K562 (cell line): ENCODE measurements around the gene ADD1. TPM values are rescaled to one million over a fixed set of nuclear protein-coding genes. Genes with fewer than 3 reads are reported as not detected.

Experiments
- ATAC-seq: fragments of 200-7000 bp; cut with Tn5 transposase; 3 replicates; pipeline ENCODE4 v1.9.1; 2020; ENCODE audit warnings: moderate library complexity
- BruUV-seq: library from RNA; stranded (reverse); fragments of 400-500 nt; replicated peaks from 2 replicates; lab custom pipeline; 2021; lab: Mats Ljungman, UMichigan
- CTCF ChIA-PET: fragments of 300-600 bp; formaldehyde crosslinking; extraction: SDS; loops from one replicate; lab custom pipeline; 2021; ENCODE audit warnings: low intra/inter-chr PET ratio; lab: Yijun Ruan, JAX
- POLR2A ChIA-PET: fragments of 300-600, 350-650 bp; sonication (Branson Sonifier 250); formaldehyde crosslinking; extraction: SDS; loops from one replicate; lab custom pipeline; 2021; ENCODE audit warnings: antibody characterized with exemption, inconsistent platforms; lab: Yijun Ruan, JAX
- DNase-seq, 4 experiments: peaks; one replicate each; pipeline versions ENCODE4 v3.0.0 to v3.0.0-alpha.2; 2011 to 2018; ENCODE audit warnings: low spot score in 3 of 4, mixed read lengths in 3 of 4; ENCODE audit errors: extremely low read depth in 1 of 4
- FAIRE-seq: peaks from 2 replicates; lab custom pipeline; 2011; peaks lifted over from hg19 to GRCh38; lab: Jason Lieb, UNC
- H2AFZ ChIP-seq: 2 replicates; pipeline ENCODE4 v1.6.0; 2011; ENCODE audit warnings: low read depth, low read length, control low read depth, inconsistent platforms
- H3K27ac ChIP-seq: fragments of 200-600 bp; 3 replicates; pipeline ENCODE4 v1.8.0; 2011; ENCODE audit warnings: low read depth, mild to moderate bottlenecking, control low read depth, inconsistent platforms, low read length, moderate library complexity, mixed read lengths; ENCODE audit errors: extremely low read depth
- H3K27me3 ChIP-seq, 2 experiments: fragments of 300-600 bp in 1 of 2; 2 replicates in 1 of 2; 3 replicates in 1 of 2; pipeline versions ENCODE4 v1.6.0 to v1.8.0; 2011; ENCODE audit warnings: inconsistent platforms in 2 of 2, low read length in 2 of 2, mild to moderate bottlenecking in 1 of 2, mixed read lengths in 1 of 2, moderate library complexity in 1 of 2; ENCODE audit not compliant: control insufficient read depth in 2 of 2, insufficient read depth in 2 of 2
- H3K36me3 ChIP-seq: fragments of 300-600 bp; 3 replicates; pipeline ENCODE4 v1.8.0; 2011; ENCODE audit warnings: mild to moderate bottlenecking, low read length, inconsistent platforms; ENCODE audit not compliant: control insufficient read depth, insufficient read depth
- H3K4me1 ChIP-seq, 2 experiments: fragments of 200-600 bp in 1 of 2; replicated peaks in 1 of 2; 2 replicates in 1 of 2; 3 replicates in 1 of 2; pipeline versions ENCODE4 v1.5.1 to v1.8.0; 2011; ENCODE audit warnings: inconsistent platforms in 2 of 2, low read length in 2 of 2, mild to moderate bottlenecking in 1 of 2, mixed read lengths in 1 of 2, moderate library complexity in 1 of 2; ENCODE audit not compliant: control insufficient read depth in 2 of 2, insufficient read depth in 2 of 2
- H3K4me2 ChIP-seq: 2 replicates; pipeline ENCODE4 v1.6.1; 2011; ENCODE audit warnings: low read length, control low read depth, inconsistent platforms, mixed read lengths; ENCODE audit not compliant: insufficient read depth
- H3K4me3 ChIP-seq: fragments of 200-600 bp; sonication (generic), shearing (Covaris generic); 2 replicates; pipeline ENCODE4 v1.5.1; 2016; ENCODE audit warnings: control low read depth, inconsistent platforms
- H3K79me2 ChIP-seq: fragments of 200-600 bp; 3 replicates; pipeline ENCODE4 v1.8.0; 2011; ENCODE audit warnings: low read length, inconsistent platforms; ENCODE audit not compliant: control insufficient read depth, insufficient read depth
- H3K9ac ChIP-seq, 2 experiments: 2 replicates each; pipeline versions ENCODE4 v1.6.0 to v1.6.1; 2011; ENCODE audit warnings: low read depth in 2 of 2, low read length in 2 of 2, control low read depth in 1 of 2, inconsistent platforms in 1 of 2, mild to moderate bottlenecking in 1 of 2, mixed read lengths in 1 of 2; ENCODE audit not compliant: insufficient read depth in 1 of 2
- H3K9me1 ChIP-seq: one replicate; pipeline ENCODE4 v1.6.0; 2011; ENCODE audit warnings: inconsistent platforms, mild to moderate bottlenecking, low read length, moderate library complexity; ENCODE audit not compliant: control insufficient read depth, insufficient read depth
- H3K9me3 ChIP-seq: replicated peaks from 2 replicates; pipeline ENCODE4 v1.5.1; 2011; ENCODE audit warnings: low read depth, low read length, inconsistent platforms; ENCODE audit not compliant: control insufficient read depth, insufficient read depth
- H4K20me1 ChIP-seq: replicated peaks from 2 replicates; pipeline ENCODE4 v1.6.1; 2011; ENCODE audit warnings: low read length, inconsistent platforms, mixed read lengths; ENCODE audit not compliant: control insufficient read depth, insufficient read depth
- CHCHD3 ChIP-seq: fragments of 250-450 bp; sonication (Bioruptor Pico); IDR thresholded peaks from 2 replicates; pipeline ENCODE4 v2.1.2; 2022; ENCODE audit warnings: mild to moderate bottlenecking
- DNMT1 ChIP-seq: fragments of 450-650 bp; IDR thresholded peaks from 2 replicates; pipeline ENCODE4 v1.6.1; 2016; ENCODE audit warnings: antibody characterized with exemption, mild to moderate bottlenecking
- HDAC8 ChIP-seq: fragments of 450-650 bp; IDR thresholded peaks from 2 replicates; pipeline ENCODE4 v1.6.1; 2016; ENCODE audit warnings: mild to moderate bottlenecking, missing genetic modification characterization, moderate library complexity, missing compliant biosample characterization
- SP2 ChIP-seq: IDR thresholded peaks from 2 replicates; pipeline ENCODE4 v1.6.1; 2011; ENCODE audit warnings: mild to moderate bottlenecking, low read depth, low read length, moderate library complexity; ENCODE audit not compliant: poor library complexity, severe bottlenecking; ENCODE audit errors: extremely low read depth
- TAF15 ChIP-seq: fragments of 200-400 bp; formaldehyde crosslinking; IDR thresholded peaks from 2 replicates; pipeline ENCODE4 v1.6.1; 2017; ENCODE audit warnings: mild to moderate bottlenecking, low read depth, low read length, moderate library complexity
- ZNF175 ChIP-seq: fragments of 200-800 bp; sonication (Bioruptor generic); IDR thresholded peaks from 2 replicates; pipeline ENCODE4 v1.6.1; 2016; ENCODE audit warnings: low read depth, mild to moderate bottlenecking, missing genetic modification characterization, missing compliant biosample characterization
- ZNF23 ChIP-seq: fragments of 250-450 bp; sonication (Bioruptor Pico); IDR thresholded peaks from 2 replicates; pipeline ENCODE4 v1.4.0; 2020; ENCODE audit warnings: mild to moderate bottlenecking
- ZNF239 ChIP-seq: fragments of 250-450 bp; sonication (Bioruptor Pico); IDR thresholded peaks from 2 replicates; pipeline ENCODE4 v1.4.0; 2020; ENCODE audit warnings: mild to moderate bottlenecking
- WGBS: fragments of 100-300 bp; shearing (Covaris generic); methylation state at CpG from one replicate; pipeline ENCODE4 v1.1.6; 2016; ENCODE audit warnings: low coverage, mixed read lengths; ENCODE audit not compliant: insufficient coverage; ENCODE audit errors: missing lambda C conversion rate; 5-methylcytosine and 5-hydroxymethylcytosine counted together
- in situ Hi-C: fragments of 300-500 bp; cut with MboI; formaldehyde crosslinking; loops from 4 replicates; pipeline ENCODE4 v1.15.0; 2018; ENCODE audit warnings: inconsistent platforms, mixed read lengths
- intact Hi-C: fragments of 100-400 bp; cut with micrococcal nuclease; formaldehyde crosslinking; loops from 2 replicates; pipeline ENCODE4 v1.14.2; 2022
- polyA plus RNA-seq, 8 experiments: library from polyadenylated mRNA; depleted of rRNA in 4 of 8; stranded (reverse) in 5 of 8; unstranded in 3 of 8; fragments of >200 nt; fragmentation: Nextera tagmentation in 2 of 8; fragmentation: Illumina TruSeq in 1 of 8; extraction: Ambion mirVana in 2 of 8; extraction: Trizol in 1 of 8; gene quantifications; 2 replicates each; pipeline versions ENCODE4 v1.2.1 to v1.2.3, GENCODE V29; 2011 to 2014; ENCODE audit warnings: inconsistent platforms in 1 of 8, missing spikeins in 1 of 8
- total RNA-seq, 7 experiments: library from RNA; depleted of rRNA in 6 of 7; stranded (reverse); fragments of >200 nt in 6 of 7; fragmentation: Illumina TruSeq in 2 of 7; extraction: Trizol in 2 of 7; gene quantifications; 2 replicates each; pipeline versions ENCODE4 v1.2.1 to v1.2.3, GENCODE V29; 2011 to 2021; ENCODE audit warnings: low replicate concordance in 1 of 7
- TF ChIP-seq, protein P1 (sequence below): fragments of 450-650 bp; formaldehyde crosslinking; IDR thresholded peaks from 2 replicates; pipeline ENCODE4 v1.4.0; 2022; ENCODE audit warnings: missing genetic modification characterization
- TF ChIP-seq, protein P2 (sequence below), 2 experiments: fragments of 450-650 bp; IDR thresholded peaks; 2 replicates each; pipeline ENCODE4 v1.6.1; 2016
- TF ChIP-seq, protein P3 (sequence below): sonication (generic); formaldehyde crosslinking; IDR thresholded peaks from 2 replicates; pipeline ENCODE4 v1.8.1; 2023; ENCODE audit warnings: missing genetic modification reagents, mild to moderate bottlenecking, borderline replicate concordance
- TF ChIP-seq, protein P4 (sequence below): sonication (generic); formaldehyde crosslinking; IDR thresholded peaks from 2 replicates; pipeline ENCODE4 v1.8.1; 2023; ENCODE audit warnings: mild to moderate bottlenecking, missing genetic modification reagents

Gene ADD1
- total and polyA plus RNA-seq, 9 of the 15 experiments (the other 6 are each of a cell fraction or from before 2014, with no cell fraction given) = 17.5 to 153 (median 74.0) TPM

DNA sequence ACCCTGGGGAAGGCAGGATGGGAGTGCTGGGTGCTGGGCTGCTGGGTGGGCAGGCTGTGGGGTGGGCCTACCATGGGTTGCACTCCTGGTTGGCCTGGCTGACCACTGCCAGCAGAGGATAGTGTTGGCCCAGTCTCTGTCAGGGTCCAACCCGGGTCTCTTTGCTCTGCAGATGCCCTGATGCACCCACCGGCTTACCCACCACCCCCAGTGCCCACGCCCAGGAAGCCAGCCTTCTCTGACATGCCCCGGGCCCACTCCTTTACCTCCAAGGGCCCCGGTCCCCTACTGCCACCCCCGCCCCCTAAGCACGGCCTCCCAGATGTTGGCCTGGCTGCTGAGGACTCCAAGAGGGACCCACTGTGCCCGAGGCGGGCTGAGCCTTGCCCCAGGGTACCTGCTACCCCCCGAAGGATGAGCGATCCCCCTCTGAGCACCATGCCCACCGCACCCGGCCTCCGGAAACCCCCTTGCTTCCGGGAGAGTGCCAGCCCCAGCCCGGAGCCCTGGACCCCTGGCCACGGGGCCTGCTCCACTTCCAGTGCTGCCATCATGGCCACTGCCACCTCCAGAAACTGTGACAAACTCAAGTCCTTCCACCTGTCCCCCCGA lies 14.2 kb upstream of the ADD1 start (continued):
- TF ChIP-seq, protein P1, sequence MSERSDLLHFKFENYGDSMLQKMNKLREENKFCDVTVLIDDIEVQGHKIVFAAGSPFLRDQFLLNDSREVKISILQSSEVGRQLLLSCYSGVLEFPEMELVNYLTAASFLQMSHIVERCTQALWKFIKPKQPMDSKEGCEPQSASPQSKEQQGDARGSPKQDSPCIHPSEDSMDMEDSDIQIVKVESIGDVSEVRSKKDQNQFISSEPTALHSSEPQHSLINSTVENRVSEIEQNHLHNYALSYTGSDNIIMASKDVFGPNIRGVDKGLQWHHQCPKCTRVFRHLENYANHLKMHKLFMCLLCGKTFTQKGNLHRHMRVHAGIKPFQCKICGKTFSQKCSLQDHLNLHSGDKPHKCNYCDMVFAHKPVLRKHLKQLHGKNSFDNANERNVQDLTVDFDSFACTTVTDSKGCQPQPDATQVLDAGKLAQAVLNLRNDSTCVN = no peak
- TF ChIP-seq ZNF239 (CRISPR knock-in tag) (no peak), DNMT1 (no peak), SP2 (no peak), ZNF175 (CRISPR knock-in tag) (no peak), TAF15 (no peak)

DNA sequence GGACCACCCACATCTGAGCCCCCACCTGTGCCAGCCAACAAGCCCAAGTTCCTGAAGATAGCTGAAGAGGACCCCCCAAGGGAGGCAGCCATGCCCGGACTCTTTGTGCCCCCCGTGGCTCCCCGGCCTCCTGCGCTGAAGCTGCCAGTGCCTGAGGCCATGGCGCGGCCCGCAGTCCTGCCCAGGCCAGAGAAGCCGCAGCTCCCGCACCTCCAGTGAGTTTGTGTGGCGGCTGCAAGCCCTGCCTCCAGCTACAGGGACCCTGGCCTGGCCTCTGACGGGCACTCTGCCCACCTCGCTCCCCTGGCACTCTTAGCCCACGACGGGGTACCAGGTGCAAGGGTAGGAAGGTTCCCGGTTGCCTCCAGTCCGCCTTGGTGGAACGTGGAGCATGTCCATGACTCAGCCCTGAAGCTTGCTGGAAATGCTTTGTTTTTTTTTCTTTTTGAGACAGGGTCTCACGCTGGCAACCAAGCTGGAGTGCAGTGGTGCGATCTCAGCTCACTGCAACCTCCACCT lies 13.7 kb upstream of the ADD1 start:
- FAIRE-seq (no peak), ATAC-seq (no peak), DNase-seq (no peak)
- ChIA-PET CTCF (no interaction called here), POLR2A (no interaction called here)
- H3K9me1 ChIP-seq = no peaks in the 10 kb centered on the region
- in situ Hi-C loops (no loop called here), intact Hi-C loops (no loop called here)
- H3K9ac ChIP-seq = peak overlapping the region in 1 of 2 experiments; percentile 52; a peak in 1 of 4 replicates
- H3K79me2 ChIP-seq = no peaks in the 10 kb centered on the region
- H4K20me1 ChIP-seq = no peaks in the 10 kb centered on the region
- H3K27me3 ChIP-seq = no peaks in the 10 kb centered on the region
- no peak overlapping the region for H3K27ac ChIP-seq
- H3K4me2 ChIP-seq = no peak overlapping the region
- H3K4me1 ChIP-seq = peaks cover 0 to 60% of the 10 kb centered on the region in 2 experiments; a peak in 3 of 5 replicates
- H2AFZ ChIP-seq = no peak overlapping the region
- no peaks in the 10 kb centered on the region for H3K36me3 ChIP-seq
- no TSS peak for BruUV-seq
- WGBS = 78% methylated on average over 19 of the region's 19 CpGs
- H3K9me3 ChIP-seq = no peaks in the 10 kb centered on the region
- H3K4me3 ChIP-seq = no peak overlapping the region
- TF ChIP-seq, protein P2, sequence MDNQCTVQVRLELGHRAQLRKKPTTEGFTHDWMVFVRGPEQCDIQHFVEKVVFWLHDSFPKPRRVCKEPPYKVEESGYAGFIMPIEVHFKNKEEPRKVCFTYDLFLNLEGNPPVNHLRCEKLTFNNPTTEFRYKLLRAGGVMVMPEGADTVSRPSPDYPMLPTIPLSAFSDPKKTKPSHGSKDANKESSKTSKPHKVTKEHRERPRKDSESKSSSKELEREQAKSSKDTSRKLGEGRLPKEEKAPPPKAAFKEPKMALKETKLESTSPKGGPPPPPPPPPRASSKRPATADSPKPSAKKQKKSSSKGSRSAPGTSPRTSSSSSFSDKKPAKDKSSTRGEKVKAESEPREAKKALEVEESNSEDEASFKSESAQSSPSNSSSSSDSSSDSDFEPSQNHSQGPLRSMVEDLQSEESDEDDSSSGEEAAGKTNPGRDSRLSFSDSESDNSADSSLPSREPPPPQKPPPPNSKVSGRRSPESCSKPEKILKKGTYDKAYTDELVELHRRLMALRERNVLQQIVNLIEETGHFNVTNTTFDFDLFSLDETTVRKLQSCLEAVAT (IDR thresholded peaks at IDR 0.05) = no peak
- no peak for TF ChIP-seq CHCHD3 (CRISPR knock-in tag)
- TF ChIP-seq, protein P3, sequence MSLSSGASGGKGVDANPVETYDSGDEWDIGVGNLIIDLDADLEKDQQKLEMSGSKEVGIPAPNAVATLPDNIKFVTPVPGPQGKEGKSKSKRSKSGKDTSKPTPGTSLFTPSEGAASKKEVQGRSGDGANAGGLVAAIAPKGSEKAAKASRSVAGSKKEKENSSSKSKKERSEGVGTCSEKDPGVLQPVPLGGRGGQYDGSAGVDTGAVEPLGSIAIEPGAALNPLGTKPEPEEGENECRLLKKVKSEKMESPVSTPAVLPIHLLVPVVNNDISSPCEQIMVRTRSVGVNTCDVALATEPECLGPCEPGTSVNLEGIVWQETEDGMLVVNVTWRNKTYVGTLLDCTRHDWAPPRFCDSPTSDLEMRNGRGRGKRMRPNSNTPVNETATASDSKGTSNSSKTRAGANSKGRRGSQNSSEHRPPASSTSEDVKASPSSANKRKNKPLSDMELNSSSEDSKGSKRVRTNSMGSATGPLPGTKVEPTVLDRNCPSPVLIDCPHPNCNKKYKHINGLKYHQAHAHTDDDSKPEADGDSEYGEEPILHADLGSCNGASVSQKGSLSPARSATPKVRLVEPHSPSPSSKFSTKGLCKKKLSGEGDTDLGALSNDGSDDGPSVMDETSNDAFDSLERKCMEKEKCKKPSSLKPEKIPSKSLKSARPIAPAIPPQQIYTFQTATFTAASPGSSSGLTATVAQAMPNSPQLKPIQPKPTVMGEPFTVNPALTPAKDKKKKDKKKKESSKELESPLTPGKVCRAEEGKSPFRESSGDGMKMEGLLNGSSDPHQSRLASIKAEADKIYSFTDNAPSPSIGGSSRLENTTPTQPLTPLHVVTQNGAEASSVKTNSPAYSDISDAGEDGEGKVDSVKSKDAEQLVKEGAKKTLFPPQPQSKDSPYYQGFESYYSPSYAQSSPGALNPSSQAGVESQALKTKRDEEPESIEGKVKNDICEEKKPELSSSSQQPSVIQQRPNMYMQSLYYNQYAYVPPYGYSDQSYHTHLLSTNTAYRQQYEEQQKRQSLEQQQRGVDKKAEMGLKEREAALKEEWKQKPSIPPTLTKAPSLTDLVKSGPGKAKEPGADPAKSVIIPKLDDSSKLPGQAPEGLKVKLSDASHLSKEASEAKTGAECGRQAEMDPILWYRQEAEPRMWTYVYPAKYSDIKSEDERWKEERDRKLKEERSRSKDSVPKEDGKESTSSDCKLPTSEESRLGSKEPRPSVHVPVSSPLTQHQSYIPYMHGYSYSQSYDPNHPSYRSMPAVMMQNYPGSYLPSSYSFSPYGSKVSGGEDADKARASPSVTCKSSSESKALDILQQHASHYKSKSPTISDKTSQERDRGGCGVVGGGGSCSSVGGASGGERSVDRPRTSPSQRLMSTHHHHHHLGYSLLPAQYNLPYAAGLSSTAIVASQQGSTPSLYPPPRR (CRISPR knock-in tag) = no peak
- TF ChIP-seq ZNF23 (CRISPR knock-in tag) = no peak
- TF ChIP-seq, protein P4, sequence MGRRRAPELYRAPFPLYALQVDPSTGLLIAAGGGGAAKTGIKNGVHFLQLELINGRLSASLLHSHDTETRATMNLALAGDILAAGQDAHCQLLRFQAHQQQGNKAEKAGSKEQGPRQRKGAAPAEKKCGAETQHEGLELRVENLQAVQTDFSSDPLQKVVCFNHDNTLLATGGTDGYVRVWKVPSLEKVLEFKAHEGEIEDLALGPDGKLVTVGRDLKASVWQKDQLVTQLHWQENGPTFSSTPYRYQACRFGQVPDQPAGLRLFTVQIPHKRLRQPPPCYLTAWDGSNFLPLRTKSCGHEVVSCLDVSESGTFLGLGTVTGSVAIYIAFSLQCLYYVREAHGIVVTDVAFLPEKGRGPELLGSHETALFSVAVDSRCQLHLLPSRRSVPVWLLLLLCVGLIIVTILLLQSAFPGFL (CRISPR knock-in tag) = no peak
- TF ChIP-seq HDAC8 (tag) = no peak
